Mesenchymal stem cell (in vitro differentiated cells and primary cell): ENCODE measurements around the gene TNPO3.

Experiments used
- DNase-seq: peaks from one replicate; pipeline ENCODE4 v3.0.0-alpha.2; 2013
- H2AFZ ChIP-seq: one replicate; pipeline ENCODE4 v1.6.1; 2013; ENCODE audit warnings: low read depth, mild to moderate bottlenecking, control low read depth, inconsistent platforms, low read length, moderate library complexity
- H2AK5ac ChIP-seq: 2 replicates; pipeline ENCODE4 v1.6.1; 2013; ENCODE audit warnings: low read length, moderate library complexity, mild to moderate bottlenecking, inconsistent platforms; ENCODE audit not compliant: severe bottlenecking
- H2BK120ac ChIP-seq: one replicate; pipeline ENCODE4 v1.6.1; 2013; ENCODE audit warnings: low read depth, mild to moderate bottlenecking, inconsistent platforms, low read length, moderate library complexity
- H2BK12ac ChIP-seq, 2 experiments: one replicate each; pipeline ENCODE4 v1.6.1; 2013; ENCODE audit warnings: inconsistent platforms in 2 of 2, low read length in 2 of 2, mild to moderate bottlenecking in 2 of 2, moderate library complexity in 2 of 2, control low read depth in 1 of 2
- H2BK15ac ChIP-seq: one replicate; pipeline ENCODE4 v1.6.1; 2013; ENCODE audit warnings: mild to moderate bottlenecking, low read depth, inconsistent platforms; ENCODE audit not compliant: poor library complexity, severe bottlenecking
- H2BK5ac ChIP-seq: 2 replicates; pipeline ENCODE4 v1.6.1; 2013; ENCODE audit warnings: low read depth, mild to moderate bottlenecking, low read length, control low read depth, inconsistent platforms; ENCODE audit not compliant: poor library complexity, severe bottlenecking
- H3K14ac ChIP-seq, 2 experiments: one replicate each; pipeline ENCODE4 v1.6.1; 2013; ENCODE audit warnings: inconsistent platforms in 2 of 2, low read length in 2 of 2, control low read depth in 1 of 2, mild to moderate bottlenecking in 1 of 2, moderate library complexity in 1 of 2
- H3K18ac ChIP-seq, 2 experiments: one replicate each; pipeline ENCODE4 v1.6.1; 2013; ENCODE audit warnings: inconsistent platforms in 2 of 2, low read length in 2 of 2, control low read depth in 1 of 2, low read depth in 1 of 2, mild to moderate bottlenecking in 1 of 2
- H3K23ac ChIP-seq, 2 experiments: one replicate each; pipeline ENCODE4 v1.6.1; 2013; ENCODE audit warnings: inconsistent platforms in 2 of 2, low read length in 2 of 2, mild to moderate bottlenecking in 2 of 2, moderate library complexity in 2 of 2, control low read depth in 1 of 2
- H3K27ac ChIP-seq: 2 replicates; pipeline ENCODE4 v1.5.1; 2013; ENCODE audit warnings: mild to moderate bottlenecking, moderate library complexity, low read length, control low read depth, inconsistent platforms; ENCODE audit not compliant: poor library complexity, severe bottlenecking
- H3K27me3 ChIP-seq, 2 experiments: 2 replicates each; pipeline versions ENCODE4 v1.6.1 to v1.7.0; 2013; ENCODE audit warnings: low read length in 2 of 2, mild to moderate bottlenecking in 2 of 2, moderate library complexity in 2 of 2, control low read depth in 1 of 2, inconsistent platforms in 1 of 2; ENCODE audit not compliant: control insufficient read depth in 1 of 2, insufficient read depth in 1 of 2
- H3K36me3 ChIP-seq, 2 experiments: 2 replicates each; pipeline versions ENCODE4 v1.6.1 to v1.7.0; 2013; ENCODE audit warnings: low read length in 2 of 2, control low read depth in 1 of 2, inconsistent platforms in 1 of 2, low read depth in 1 of 2, mild to moderate bottlenecking in 1 of 2; ENCODE audit not compliant: insufficient read depth in 2 of 2, control insufficient read depth in 1 of 2
- H3K4ac ChIP-seq, 2 experiments: one replicate each; pipeline ENCODE4 v1.6.1; 2013; ENCODE audit warnings: inconsistent platforms in 2 of 2, low read length in 2 of 2, mild to moderate bottlenecking in 2 of 2, moderate library complexity in 2 of 2, control low read depth in 1 of 2, low read depth in 1 of 2
- H3K4me1 ChIP-seq: 2 replicates; pipeline ENCODE4 v1.6.1; 2013; ENCODE audit warnings: low read depth, low read length, control low read depth; ENCODE audit not compliant: control insufficient read depth, insufficient read depth
- H3K4me2 ChIP-seq: 2 replicates; pipeline ENCODE4 v1.6.1; 2013; ENCODE audit warnings: low read length, mild to moderate bottlenecking, inconsistent platforms; ENCODE audit not compliant: poor library complexity, severe bottlenecking
- H3K4me3 ChIP-seq, 2 experiments: 2 replicates each; pipeline versions ENCODE4 v1.5.1 to v1.7.0; 2013; ENCODE audit warnings: low read length in 2 of 2, mild to moderate bottlenecking in 2 of 2, control low read depth in 1 of 2, low read depth in 1 of 2; ENCODE audit not compliant: insufficient read depth in 1 of 2
- H3K79me1 ChIP-seq: replicated peaks from 2 replicates; pipeline ENCODE4 v1.6.1; 2013; ENCODE audit warnings: mild to moderate bottlenecking, control low read depth, low read length, inconsistent platforms; ENCODE audit not compliant: poor library complexity, severe bottlenecking
- H3K9ac ChIP-seq: 2 replicates; pipeline ENCODE4 v1.7.0; 2013; ENCODE audit warnings: mild to moderate bottlenecking, low read length, moderate library complexity
- H3K9me3 ChIP-seq: 2 replicates; pipeline ENCODE4 v1.7.0; 2013; ENCODE audit warnings: mild to moderate bottlenecking, low read length; ENCODE audit not compliant: control insufficient read depth
- H4K8ac ChIP-seq: one replicate; pipeline ENCODE4 v1.6.1; 2013; ENCODE audit warnings: inconsistent platforms, mild to moderate bottlenecking, low read length, moderate library complexity
- H4K91ac ChIP-seq: one replicate; pipeline ENCODE4 v1.6.1; 2013; ENCODE audit warnings: mild to moderate bottlenecking, low read length, inconsistent platforms
- WGBS: methylation state at CpG from one replicate; pipeline ENCODE4 v1.1.7; 2013; ENCODE audit warnings: mixed read lengths; 5-methylcytosine and 5-hydroxymethylcytosine counted together

Gene TNPO3

DNA sequence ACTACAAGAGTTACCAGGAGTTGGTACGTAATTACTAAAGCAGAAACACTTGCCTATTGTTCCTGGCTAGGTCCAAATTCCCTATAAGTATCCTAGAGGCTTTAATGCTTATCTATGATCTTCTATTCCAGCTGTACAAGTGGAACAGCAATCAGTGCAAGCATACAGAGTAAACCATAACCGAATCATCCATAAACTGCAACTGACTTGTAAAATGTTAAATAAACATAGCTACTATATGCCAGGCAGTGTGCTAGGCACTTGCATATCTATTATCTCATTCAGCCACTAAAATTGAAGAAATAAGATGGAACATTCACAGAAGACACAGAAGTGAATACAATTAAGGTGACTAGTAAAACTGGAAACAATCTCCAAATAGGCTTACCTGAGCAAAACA lies 61.5 kb downstream of the TNPO3 start:
- no peak overlapping the region for H3K9ac ChIP-seq
- H3K27me3 ChIP-seq, result no peaks in the 10 kb centered on the region
- H3K36me3 ChIP-seq, result peaks cover 15 to 87% of the 10 kb centered on the region in 2 experiments
- no peak overlapping the region for H2BK15ac ChIP-seq
- no peak overlapping the region for H3K18ac ChIP-seq
- H3K4me3 ChIP-seq, result no peak overlapping the region
- H3K4me1 ChIP-seq, result peaks cover 2% of the 10 kb centered on the region
- no peak overlapping the region for H3K27ac ChIP-seq
- 94% methylated on average over 2 of the region's 2 CpGs for WGBS
- H3K23ac ChIP-seq, result no peak overlapping the region
- H3K9me3 ChIP-seq, result no peaks in the 10 kb centered on the region
- H3K79me1 ChIP-seq, result peaks cover 12% of the 10 kb centered on the region
- no peak overlapping the region for H4K91ac ChIP-seq
- no peak overlapping the region for H2AFZ ChIP-seq
- no peak overlapping the region for H2BK12ac ChIP-seq
- H2BK120ac ChIP-seq, result no peak overlapping the region
- H2BK5ac ChIP-seq, result no peak overlapping the region
- H3K4ac ChIP-seq, result no peak overlapping the region
- no peak overlapping the region for H2AK5ac ChIP-seq
- H4K8ac ChIP-seq, result no peak overlapping the region
- no peak overlapping the region for H3K4me2 ChIP-seq
- no peak for DNase-seq
- H3K14ac ChIP-seq, result no peak overlapping the region

- Histone ChIP-seq H3K79me1 (peaks cover 12% of the 10 kb centered on the region), H3K4ac (no peak overlapping the region), H4K91ac (no peak overlapping the region), H2BK5ac (no peak overlapping the region), H3K36me3 (peaks cover 12 to 95% of the 10 kb centered on the region in 2 experiments), H3K27me3 (no peaks in the 10 kb centered on the region), H3K9ac (no peak overlapping the region), H3K27ac (no peak overlapping the region), H3K18ac (no peak overlapping the region), H3K9me3 (no peaks in the 10 kb centered on the region), H2AK5ac (no peak overlapping the region), H2BK15ac (no peak overlapping the region), H3K4me3 (no peak overlapping the region), H3K14ac (no peak overlapping the region), H3K4me1 (peaks cover 2% of the 10 kb centered on the region), H3K4me2 (no peak overlapping the region), H2BK120ac (no peak overlapping the region), H4K8ac (no peak overlapping the region), H2BK12ac (no peak overlapping the region), H2AFZ (no peak overlapping the region), H3K23ac (no peak overlapping the region)
- DNase-seq, result no peak
- WGBS, result 98% methylated on average over 6 of the region's 9 CpGs
Measured at GRCh38 chr7:128989961-128990360, 65.0 kb downstream of the TNPO3 start.

DNA sequence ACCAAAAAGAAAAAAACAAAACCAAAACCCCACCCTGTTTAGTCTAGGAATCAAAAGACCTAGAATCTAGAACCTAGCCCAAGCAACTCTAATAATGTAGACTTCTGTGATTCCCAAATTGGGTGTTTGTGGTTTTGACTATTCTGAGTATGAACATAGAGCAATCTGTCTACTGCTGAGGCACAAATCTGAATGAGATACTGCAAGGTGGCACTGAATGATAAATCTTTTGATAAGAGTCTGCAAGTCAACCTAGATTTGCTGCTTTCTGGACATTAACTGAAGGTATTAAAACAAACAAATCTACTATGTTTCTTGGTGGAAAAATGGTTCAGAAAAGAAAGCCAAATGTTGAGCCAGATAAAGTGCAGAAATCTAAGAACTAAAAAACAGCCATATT lies 66.5 kb downstream of the TNPO3 start:
- no peak overlapping the region for H3K18ac ChIP-seq
- H3K27ac ChIP-seq, result no peak overlapping the region
- H3K4ac ChIP-seq, result no peak overlapping the region
- no peak overlapping the region for H3K14ac ChIP-seq
- H4K8ac ChIP-seq, result no peak overlapping the region
- no peaks in the 10 kb centered on the region for H3K9me3 ChIP-seq
- H3K9ac ChIP-seq, result no peak overlapping the region
- H3K4me1 ChIP-seq, result no peaks in the 10 kb centered on the region
- H2AK5ac ChIP-seq, result no peak overlapping the region
- H3K36me3 ChIP-seq, result peaks cover 10 to 97% of the 10 kb centered on the region in 2 experiments
- H4K91ac ChIP-seq, result no peak overlapping the region
- no peak overlapping the region for H2BK5ac ChIP-seq
- no peak overlapping the region for H2BK120ac ChIP-seq
- no peak overlapping the region for H3K23ac ChIP-seq
- H2BK12ac ChIP-seq, result no peak overlapping the region
- H3K27me3 ChIP-seq, result no peaks in the 10 kb centered on the region
- H3K79me1 ChIP-seq, result peaks cover 12% of the 10 kb centered on the region
- H2BK15ac ChIP-seq, result no peak overlapping the region
- no peak for DNase-seq
- no peak overlapping the region for H2AFZ ChIP-seq
- no peak overlapping the region for H3K4me3 ChIP-seq
- H3K4me2 ChIP-seq, result no peak overlapping the region

DNA sequence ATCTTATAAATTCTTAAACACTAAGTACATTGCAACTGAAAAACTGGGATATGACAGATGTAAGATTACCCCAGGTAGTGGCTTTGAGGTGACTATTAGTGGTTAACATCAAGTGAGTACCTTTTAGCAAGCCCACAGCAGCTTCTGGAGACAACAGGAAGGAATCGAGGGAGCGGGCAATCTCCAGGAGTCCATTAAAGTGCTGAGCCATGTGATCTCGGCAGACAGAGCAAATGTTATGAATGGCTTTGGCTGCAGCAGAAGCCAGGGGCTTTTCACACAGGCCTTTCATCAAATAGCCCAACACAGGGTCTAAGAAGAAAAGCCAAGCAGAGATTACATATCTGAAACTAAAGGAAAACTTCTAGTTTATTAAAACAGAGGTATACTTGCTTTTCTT lies 68.3 kb downstream of the TNPO3 start:
- WGBS, result 92% methylated on average over 3 of the region's 3 CpGs
- H3K79me1 ChIP-seq, result peaks cover 10% of the 10 kb centered on the region
- H4K91ac ChIP-seq, result no peak overlapping the region
- H3K4ac ChIP-seq, result no peak overlapping the region
- no peak overlapping the region for H3K23ac ChIP-seq
- no peak overlapping the region for H4K8ac ChIP-seq
- no peak overlapping the region for H3K9ac ChIP-seq
- no peak overlapping the region for H3K4me3 ChIP-seq
- H2BK12ac ChIP-seq, result no peak overlapping the region
- H3K27ac ChIP-seq, result no peak overlapping the region
- H3K27me3 ChIP-seq, result no peaks in the 10 kb centered on the region
- H3K9me3 ChIP-seq, result no peaks in the 10 kb centered on the region
- H2AK5ac ChIP-seq, result no peak overlapping the region
- H3K14ac ChIP-seq, result no peak overlapping the region
- H3K4me1 ChIP-seq, result no peaks in the 10 kb centered on the region
- no peak for DNase-seq
- H2BK120ac ChIP-seq, result no peak overlapping the region
- H2BK15ac ChIP-seq, result no peak overlapping the region
- H2BK5ac ChIP-seq, result no peak overlapping the region
- H3K4me2 ChIP-seq, result no peak overlapping the region
- no peak overlapping the region for H3K18ac ChIP-seq
- H2AFZ ChIP-seq, result no peak overlapping the region
- peaks cover 12 to 96% of the 10 kb centered on the region in 2 experiments for H3K36me3 ChIP-seq
